Thyroid gland (tissue), 4 donors: ENCODE measurements around the gene ACTN3.

Source experiments
- CTCF ChIP-seq, 6 experiments: fragments of 200-600 bp in 3 of 6; fragments of 450-650 bp in 3 of 6; sonication (generic) in 3 of 6; IDR thresholded peaks; one replicate each; pipeline ENCODE4 v1.5.1; 2016 to 2019; ENCODE audit warnings: antibody characterized with exemption in 6 of 6, mild to moderate bottlenecking in 2 of 6, inconsistent platforms in 1 of 6, moderate library complexity in 1 of 6
- POLR2A ChIP-seq, 2 donors: fragments of 450-650 bp; IDR thresholded peaks; one replicate each; pipeline ENCODE4 v1.6.1; 2017; ENCODE audit warnings: antibody characterized with exemption in 2 of 2, mild to moderate bottlenecking in 2 of 2, moderate library complexity in 1 of 2

- TF ChIP-seq CTCF (IDR thresholded peaks at IDR 0.05), result no peak
- no peak for TF ChIP-seq POLR2A (IDR thresholded peaks at IDR 0.05)
These were observed 15.2 kb downstream of the ACTN3 start for GRCh38 chr11:66561975-66562248.
